Heart left ventricle (tissue), 16 donors: ENCODE measurements around the gene KRT20. TPM values are rescaled to one million over a fixed set of nuclear protein-coding genes. Genes with fewer than 3 reads are reported as not detected.

ENCODE experiments used
- ATAC-seq, 4 donors: fragments of 200-7000 bp; cut with Tn5 transposase; one replicate each; pipeline ENCODE4 v1.9.1; 2020 to 2022; ENCODE audit warnings: moderate library complexity in 4 of 4, mild to moderate bottlenecking in 3 of 4, moderate number of reproducible peaks in 1 of 4
- DNase-seq, 5 donors: peaks; one replicate each; pipeline ENCODE4 v3.0.0-alpha.2; 2020
- H3K27ac ChIP-seq, 12 donors: fragments of 200-600 bp; sonication (generic) in 4 of 12; one replicate each; pipeline versions ENCODE4 v1.5.0 to v1.8.0; 2016 to 2022; ENCODE audit warnings: mild to moderate bottlenecking in 2 of 12
- H3K27me3 ChIP-seq, 9 donors: fragments of 200-600 bp; sonication (generic) in 2 of 9; one replicate each; pipeline versions ENCODE4 v1.5.1 to v1.8.0; 2016 to 2022; ENCODE audit warnings: mild to moderate bottlenecking in 3 of 9
- H3K36me3 ChIP-seq, 9 donors: fragments of 200-600 bp; sonication (generic) in 2 of 9; one replicate each; pipeline versions ENCODE4 v1.5.0 to v1.8.0; 2018 to 2022; ENCODE audit warnings: mild to moderate bottlenecking in 2 of 9
- H3K4me1 ChIP-seq, 12 donors: fragments of 200-600 bp; sonication (generic) in 4 of 12; one replicate each; pipeline versions ENCODE4 v1.5.0 to v1.8.0; 2016 to 2022; ENCODE audit warnings: mild to moderate bottlenecking in 3 of 12
- H3K4me3 ChIP-seq, 12 donors: fragments of 200-600 bp; sonication (generic) in 4 of 12; one replicate each; pipeline versions ENCODE4 v1.5.0 to v1.8.0; 2017 to 2022; ENCODE audit warnings: mild to moderate bottlenecking in 9 of 12, moderate library complexity in 4 of 12
- H3K9me3 ChIP-seq, 12 donors: fragments of 200-600 bp; sonication (generic) in 4 of 12; one replicate each; pipeline versions ENCODE4 v1.5.0 to v1.8.0; 2016 to 2022; ENCODE audit warnings: mild to moderate bottlenecking in 1 of 12
- POLR2A ChIP-seq, 2 donors: fragments of 450-650 bp; IDR thresholded peaks; one replicate each; pipeline ENCODE4 v1.6.1; 2017; ENCODE audit warnings: antibody characterized with exemption in 2 of 2, mild to moderate bottlenecking in 2 of 2, moderate library complexity in 2 of 2
- WGBS, 4 donors: extraction: QIAGEN DNeasy Blood & Tissue Kit in 2 of 4; methylation state at CpG; one replicate each; pipeline versions ENCODE4 v1.1.5 to v1.1.7; 2013 to 2018; 5-methylcytosine and 5-hydroxymethylcytosine counted together
- intact Hi-C, 10 donors: fragments of 100-400 bp; cut with DNase I; formaldehyde crosslinking; loops; one replicate each; pipeline versions ENCODE4 v1.11.1 to v1.14.2; 2022
- polyA plus RNA-seq, 2 donors: library from polyadenylated mRNA; stranded (reverse); fragments of 200-250 nt; gene quantifications; one replicate each; pipeline ENCODE4 v1.2.3, GENCODE V29; 2013
- total RNA-seq, 9 donors: library from RNA; depleted of rRNA in 2 of 9; stranded (reverse); fragments of >200 nt in 2 of 9; fragmentation: NEBNext Ultra II Directional in 3 of 9; extraction: Animal tissue kit (Norgen Biotek cat#: 25700) in 3 of 9; gene quantifications; one replicate each; pipeline versions ENCODE4 v1.1.0 to v1.2.4, GENCODE V29; 2016 to 2023
- TF ChIP-seq, protein P1 (sequence below), 12 donors: fragments of 200-600 bp; sonication (generic) in 4 of 12; IDR thresholded peaks; one replicate each; pipeline versions ENCODE4 v1.5.0 to v1.8.0; 2018 to 2022; ENCODE audit warnings: antibody characterized with exemption in 12 of 12, mild to moderate bottlenecking in 5 of 12
- donor health status: ischemic (EF 13 %, LVEDD 7.1; RV severe dilation, severe dysfunction).
- donor health status: healthy with polysubstance abuse.
- donor health status: DM: no; HTN: yes; CAD: no.
- donor health status: DM: no; HTN: no; CAD: no.
- donor health status: ischemic (EF 25% LVEDD 6.9; RV normal size, moderate dysfunction).
- donor health status: ischemic (EF 25% LVEDD 5.7; RV mildly dilated, moderate dysfunction).
- donor health status: healthy.
- donor health status: DM: yes; HTN: yes; CAD: no.
- donor health status: ischemic (EF 35%, LVEDD 5.7; RV mildly dilated, moderate dysfunction).
- donor health status: nonischemic (EF 11% LVEDD 7.7; RV severe dilation, severe dysfunction).
- donor health status: DM: yes; HTN: yes; CAD: no.
- donor health status: PGD.
- donor health status: ischemic (EF 29% LVEDD 5.4; RV normal size, mild dysfunction).
- donor health status: nonischemic (EF 23%, LVEDD 6.1; RV moderate dilation, normal function).

The KRT20 gene
- total and polyA plus RNA-seq, 11 donors = 0.12 TPM; not detected in 10

DNA sequence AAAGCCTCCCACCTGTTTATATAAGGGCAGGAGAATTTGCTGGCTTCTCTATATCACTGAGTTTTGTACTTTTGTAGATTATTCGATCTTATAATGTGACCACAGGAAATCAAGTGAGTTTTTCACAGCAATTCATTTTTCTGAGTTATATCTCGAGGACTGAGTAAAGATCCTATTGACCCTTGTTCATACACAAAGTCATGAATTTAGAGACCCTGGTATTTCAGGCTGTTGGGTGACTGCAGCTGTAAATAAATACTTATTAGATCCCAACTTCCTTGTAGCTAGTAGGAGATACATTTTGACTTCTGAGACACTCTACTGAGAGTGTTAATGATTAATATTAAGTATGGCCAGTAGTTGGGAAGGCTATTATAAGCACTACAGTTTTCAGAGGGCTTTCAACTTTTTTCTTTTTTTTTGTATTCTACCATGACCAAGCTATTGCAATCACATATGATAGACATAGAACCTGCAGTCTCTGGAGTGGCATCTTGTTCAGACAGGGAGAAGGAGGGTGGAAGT is 3.2 kb upstream of the KRT20 start:
- WGBS, 4 donors = 83 to 91% (median 88%) methylated on average over 2 of the region's 2 CpGs
- Histone ChIP-seq H3K27me3 (peaks cover 0 to 19% (median 0%) of the 10 kb centered on the region in 9 donors), H3K4me1 (peaks cover 0 to 5% (median 0%) of the 10 kb centered on the region in 12 donors), H3K4me3 (no peak overlapping the region), H3K9me3 (no peaks in the 10 kb centered on the region), H3K27ac (no peak overlapping the region), H3K36me3 (no peaks in the 10 kb centered on the region)
- ATAC-seq (no peak), DNase-seq (no peak)
- intact Hi-C loops = no loop called here
- TF ChIP-seq, protein P1, sequence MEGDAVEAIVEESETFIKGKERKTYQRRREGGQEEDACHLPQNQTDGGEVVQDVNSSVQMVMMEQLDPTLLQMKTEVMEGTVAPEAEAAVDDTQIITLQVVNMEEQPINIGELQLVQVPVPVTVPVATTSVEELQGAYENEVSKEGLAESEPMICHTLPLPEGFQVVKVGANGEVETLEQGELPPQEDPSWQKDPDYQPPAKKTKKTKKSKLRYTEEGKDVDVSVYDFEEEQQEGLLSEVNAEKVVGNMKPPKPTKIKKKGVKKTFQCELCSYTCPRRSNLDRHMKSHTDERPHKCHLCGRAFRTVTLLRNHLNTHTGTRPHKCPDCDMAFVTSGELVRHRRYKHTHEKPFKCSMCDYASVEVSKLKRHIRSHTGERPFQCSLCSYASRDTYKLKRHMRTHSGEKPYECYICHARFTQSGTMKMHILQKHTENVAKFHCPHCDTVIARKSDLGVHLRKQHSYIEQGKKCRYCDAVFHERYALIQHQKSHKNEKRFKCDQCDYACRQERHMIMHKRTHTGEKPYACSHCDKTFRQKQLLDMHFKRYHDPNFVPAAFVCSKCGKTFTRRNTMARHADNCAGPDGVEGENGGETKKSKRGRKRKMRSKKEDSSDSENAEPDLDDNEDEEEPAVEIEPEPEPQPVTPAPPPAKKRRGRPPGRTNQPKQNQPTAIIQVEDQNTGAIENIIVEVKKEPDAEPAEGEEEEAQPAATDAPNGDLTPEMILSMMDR (IDR thresholded peaks at IDR 0.05) = no peak
- no peak for TF ChIP-seq POLR2A (IDR thresholded peaks at IDR 0.05)

DNA sequence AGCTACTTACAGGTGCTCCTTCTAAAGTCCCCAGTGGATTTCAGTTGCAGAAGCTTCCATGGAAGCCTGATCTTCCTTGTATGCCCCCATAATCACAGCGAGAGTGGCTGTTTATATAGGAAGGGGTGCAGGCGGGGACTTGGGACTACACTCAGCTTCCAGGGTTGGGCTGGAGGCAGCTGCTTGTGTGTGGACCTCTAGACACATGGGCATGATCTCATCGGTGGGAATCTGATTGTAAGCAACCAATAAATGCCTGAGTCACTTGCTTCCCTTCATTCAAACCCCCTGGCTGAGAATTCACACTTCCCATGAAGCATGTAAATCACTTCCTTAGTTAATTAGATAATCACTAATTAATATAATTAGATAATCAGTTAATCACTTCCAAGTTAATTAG is 1.0 kb upstream of the KRT20 start:
- Histone ChIP-seq H3K4me1 (peaks cover 0 to 5% (median 0%) of the 10 kb centered on the region in 12 donors), H3K27ac (no peak overlapping the region), H3K36me3 (no peaks in the 10 kb centered on the region), H3K9me3 (no peaks in the 10 kb centered on the region), H3K27me3 (peaks cover 0 to 16% (median 0%) of the 10 kb centered on the region in 9 donors), H3K4me3 (no peak overlapping the region)
- DNase-seq (no peak), ATAC-seq (no peak)
- intact Hi-C loops = no loop called here
- 43 to 63% (median 60%) methylated on average over 3 of the region's 3 CpGs for WGBS, 4 donors
- TF ChIP-seq, protein P1 (IDR thresholded peaks at IDR 0.05) = no peak
- no peak for TF ChIP-seq POLR2A (IDR thresholded peaks at IDR 0.05)

DNA sequence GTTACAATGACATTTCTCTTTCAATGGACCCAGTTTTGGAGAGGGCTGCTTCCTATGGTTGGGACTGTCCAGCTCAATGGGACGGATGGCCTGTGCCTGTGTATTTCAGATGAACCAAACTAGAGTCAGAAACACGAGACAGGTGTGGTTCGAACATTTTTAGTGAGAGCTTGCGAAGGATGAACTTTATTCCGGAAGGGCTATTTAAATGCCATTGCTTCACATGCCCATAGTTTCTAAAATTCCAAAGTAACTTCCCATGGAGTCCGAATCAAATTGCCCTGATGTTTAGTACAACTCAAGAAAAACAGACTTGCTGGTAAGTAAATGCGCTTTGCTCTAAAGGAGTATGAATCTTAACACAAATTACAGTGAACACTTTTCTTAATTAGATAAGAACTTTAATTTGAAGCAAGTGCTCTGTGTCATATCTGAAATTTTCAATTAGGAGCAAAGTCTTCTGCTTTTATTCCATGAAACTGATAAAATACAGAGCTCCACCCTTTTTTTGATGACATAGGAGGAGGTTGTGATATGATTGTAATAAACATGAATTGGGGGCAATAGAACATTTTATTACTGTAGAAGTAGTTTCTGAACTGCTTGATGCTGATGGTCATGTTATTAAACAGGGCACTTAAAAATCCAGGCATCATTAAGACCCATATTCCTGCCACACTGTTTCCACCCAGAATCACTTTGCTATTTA is 1.3 kb downstream of the KRT20 start:
- Histone ChIP-seq H3K27ac (no peak overlapping the region), H3K4me3 (no peak overlapping the region), H3K36me3 (no peaks in the 10 kb centered on the region), H3K4me1 (no peaks in the 10 kb centered on the region), H3K9me3 (no peaks in the 10 kb centered on the region), H3K27me3 (peaks cover 0 to 9% (median 0%) of the 10 kb centered on the region in 9 donors)
- TF ChIP-seq, protein P1 (IDR thresholded peaks at IDR 0.05) = no peak
- TF ChIP-seq POLR2A (IDR thresholded peaks at IDR 0.05) = no peak
- WGBS, 4 donors = 89 to 93% (median 92%) methylated on average over 7 of the region's 7 CpGs
- ATAC-seq (no peak), DNase-seq (no peak)
- intact Hi-C loops = no loop called here

DNA sequence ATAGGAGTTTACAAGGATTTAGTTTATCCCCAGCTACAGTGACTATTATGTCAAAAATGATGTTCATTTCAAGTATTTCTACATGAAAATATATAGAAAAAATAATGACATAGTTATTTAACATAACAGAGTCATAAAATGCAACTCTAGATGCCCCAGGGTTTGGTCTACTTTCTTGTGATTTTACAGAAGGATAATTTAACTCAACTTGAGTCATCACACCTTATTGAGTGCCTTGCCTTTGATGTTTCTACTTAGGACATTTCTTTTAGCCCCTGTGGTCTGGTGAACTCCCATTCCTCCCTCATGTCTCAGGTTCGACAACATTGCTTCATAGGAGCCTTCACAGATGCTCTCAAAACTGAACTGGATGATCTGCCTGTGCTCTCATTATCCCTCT is 2.0 kb downstream of the KRT20 start:
- H3K9me3 ChIP-seq = no peaks in the 10 kb centered on the region
- H3K4me1 ChIP-seq = no peaks in the 10 kb centered on the region
- peaks cover 0 to 7% (median 0%) of the 10 kb centered on the region in 9 donors for H3K27me3 ChIP-seq
- H3K36me3 ChIP-seq = no peaks in the 10 kb centered on the region
- ATAC-seq (no peak), DNase-seq (no peak)
- no peak for TF ChIP-seq POLR2A (IDR thresholded peaks at IDR 0.05)
- TF ChIP-seq, protein P1 (IDR thresholded peaks at IDR 0.05) = no peak
- H3K27ac ChIP-seq = no peak overlapping the region
- WGBS, 4 donors = 75 to 89% (median 86%) methylated on average over 1 of the region's 1 CpG
- intact Hi-C loops = no loop called here
- H3K4me3 ChIP-seq = no peak overlapping the region
